Neural crest cell (in vitro differentiated cells): ENCODE results near the gene LRRC1. TPM values are rescaled to one million over a fixed set of nuclear protein-coding genes. Genes with fewer than 3 reads are reported as not detected.

Experiments
- DNase-seq: peaks from one replicate; pipeline ENCODE4 v3.0.0; 2021; ENCODE audit warnings: low read depth, mixed read lengths, low spot score
- H3K27ac Mint-ChIP-seq: one replicate; pipeline ENCODE4 v1.8.0; 2021; ENCODE audit warnings: mild to moderate bottlenecking, mixed read lengths; ENCODE audit not compliant: unreplicated experiment
- H3K27me3 Mint-ChIP-seq: 2 replicates; pipeline ENCODE4 v1.8.0; 2021; ENCODE audit warnings: low read depth, mild to moderate bottlenecking, mixed read lengths
- H3K36me3 Mint-ChIP-seq: 2 replicates; pipeline ENCODE4 v1.8.0; 2021; ENCODE audit warnings: low read depth, mild to moderate bottlenecking, mixed read lengths
- H3K4me1 Mint-ChIP-seq: 2 replicates; pipeline ENCODE4 v1.8.0; 2021; ENCODE audit warnings: mixed read lengths
- H3K4me3 Mint-ChIP-seq: one replicate; pipeline ENCODE4 v1.8.0; 2021; ENCODE audit warnings: mild to moderate bottlenecking, mixed read lengths
- H3K9me3 Mint-ChIP-seq: 2 replicates; pipeline ENCODE4 v1.8.0; 2021; ENCODE audit warnings: mixed read lengths
- total RNA-seq: library from RNA; stranded (reverse); gene quantifications from 2 replicates; pipeline ENCODE4 v1.2.1, GENCODE V29; 2021
- TF ChIP-seq, protein P1 (sequence below): fragments of 200-600 bp; sonication (generic); conservative IDR thresholded peaks from 2 replicates; pipeline ENCODE4 v1.5.0; 2021; ENCODE audit warnings: antibody characterized with exemption, mild to moderate bottlenecking

The LRRC1 gene
- total RNA-seq, 1 donor from 2014 or later = 6.6 TPM

GRCh38 chr6:53858196-53858595, 63.4 kb downstream of the LRRC1 start:
- H3K36me3 Mint-ChIP-seq = peaks cover 4% of the 10 kb centered on the region
- H3K9me3 Mint-ChIP-seq = no peaks in the 10 kb centered on the region
- H3K27me3 Mint-ChIP-seq = no peaks in the 10 kb centered on the region
- peaks cover 53% of the 10 kb centered on the region for H3K4me1 Mint-ChIP-seq
- H3K27ac Mint-ChIP-seq = no peak overlapping the region
- TF ChIP-seq, protein P1, sequence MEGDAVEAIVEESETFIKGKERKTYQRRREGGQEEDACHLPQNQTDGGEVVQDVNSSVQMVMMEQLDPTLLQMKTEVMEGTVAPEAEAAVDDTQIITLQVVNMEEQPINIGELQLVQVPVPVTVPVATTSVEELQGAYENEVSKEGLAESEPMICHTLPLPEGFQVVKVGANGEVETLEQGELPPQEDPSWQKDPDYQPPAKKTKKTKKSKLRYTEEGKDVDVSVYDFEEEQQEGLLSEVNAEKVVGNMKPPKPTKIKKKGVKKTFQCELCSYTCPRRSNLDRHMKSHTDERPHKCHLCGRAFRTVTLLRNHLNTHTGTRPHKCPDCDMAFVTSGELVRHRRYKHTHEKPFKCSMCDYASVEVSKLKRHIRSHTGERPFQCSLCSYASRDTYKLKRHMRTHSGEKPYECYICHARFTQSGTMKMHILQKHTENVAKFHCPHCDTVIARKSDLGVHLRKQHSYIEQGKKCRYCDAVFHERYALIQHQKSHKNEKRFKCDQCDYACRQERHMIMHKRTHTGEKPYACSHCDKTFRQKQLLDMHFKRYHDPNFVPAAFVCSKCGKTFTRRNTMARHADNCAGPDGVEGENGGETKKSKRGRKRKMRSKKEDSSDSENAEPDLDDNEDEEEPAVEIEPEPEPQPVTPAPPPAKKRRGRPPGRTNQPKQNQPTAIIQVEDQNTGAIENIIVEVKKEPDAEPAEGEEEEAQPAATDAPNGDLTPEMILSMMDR = no peak
- no peak for DNase-seq
- H3K4me3 Mint-ChIP-seq = no peak overlapping the region

DNA sequence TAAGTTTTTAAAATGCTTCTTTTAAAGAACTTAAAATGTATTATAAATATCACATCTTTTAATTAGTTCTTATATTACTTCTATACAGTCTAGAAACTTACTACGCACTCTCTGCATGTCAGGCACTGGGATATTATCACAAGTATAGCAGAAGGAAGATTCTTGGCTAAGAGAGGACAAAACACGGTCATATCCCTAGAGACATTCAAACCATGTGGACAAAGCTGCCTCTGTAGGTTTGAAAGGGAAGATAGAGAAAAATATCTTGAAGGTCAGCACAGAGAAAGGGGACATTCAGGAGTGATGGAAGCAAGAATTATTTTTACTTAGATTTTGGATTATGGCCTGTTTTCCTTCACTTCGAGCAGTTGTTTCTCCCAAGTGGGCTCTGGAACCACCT, 64.1 kb downstream of the LRRC1 start:
- peaks cover 4% of the 10 kb centered on the region for H3K36me3 Mint-ChIP-seq
- DNase-seq = no peak
- H3K27me3 Mint-ChIP-seq = no peaks in the 10 kb centered on the region
- peaks cover 60% of the 10 kb centered on the region for H3K4me1 Mint-ChIP-seq
- no peak overlapping the region for H3K4me3 Mint-ChIP-seq
- TF ChIP-seq, protein P1 = no peak
- H3K27ac Mint-ChIP-seq = no peak overlapping the region
- H3K9me3 Mint-ChIP-seq = no peaks in the 10 kb centered on the region

DNA sequence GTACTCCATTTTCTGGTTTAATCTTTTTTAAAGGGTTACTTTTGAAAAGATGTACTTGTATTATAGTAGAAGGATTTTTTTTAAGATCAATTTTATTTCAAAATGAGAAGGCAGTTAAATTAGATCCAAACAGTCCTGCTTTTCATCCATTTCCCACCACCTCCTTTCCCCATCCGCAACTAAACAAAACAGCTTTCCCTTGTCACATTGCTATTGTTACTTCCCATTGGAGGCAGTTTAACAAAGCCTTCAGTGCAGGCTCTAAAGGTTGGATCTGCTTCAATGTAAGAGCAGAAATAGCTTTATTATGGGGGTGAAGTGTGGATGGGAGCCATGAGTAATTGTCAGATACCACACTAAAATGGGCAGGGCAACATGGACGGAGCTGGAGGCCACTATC, 65.7 kb downstream of the LRRC1 start:
- H3K4me1 Mint-ChIP-seq = peaks cover 65% of the 10 kb centered on the region
- peak overlapping the region; percentile 49 for H3K4me3 Mint-ChIP-seq
- H3K36me3 Mint-ChIP-seq = peaks cover 4% of the 10 kb centered on the region
- DNase-seq = no peak
- no peaks in the 10 kb centered on the region for H3K9me3 Mint-ChIP-seq
- H3K27ac Mint-ChIP-seq = no peak overlapping the region
- TF ChIP-seq, protein P1 = no peak
- no peaks in the 10 kb centered on the region for H3K27me3 Mint-ChIP-seq

- H3K9me3 Mint-ChIP-seq = no peaks in the 10 kb centered on the region
- peaks cover under 1% of the 10 kb centered on the region for H3K36me3 Mint-ChIP-seq
- H3K27me3 Mint-ChIP-seq = no peaks in the 10 kb centered on the region
- TF ChIP-seq, protein P1 = no peak
- no peak for DNase-seq
- H3K27ac Mint-ChIP-seq = no peak overlapping the region
- no peak overlapping the region for H3K4me3 Mint-ChIP-seq
- peaks cover 60% of the 10 kb centered on the region for H3K4me1 Mint-ChIP-seq
These were observed 66.7 kb downstream of the LRRC1 start for GRCh38 chr6:53861518-53861917.

DNA sequence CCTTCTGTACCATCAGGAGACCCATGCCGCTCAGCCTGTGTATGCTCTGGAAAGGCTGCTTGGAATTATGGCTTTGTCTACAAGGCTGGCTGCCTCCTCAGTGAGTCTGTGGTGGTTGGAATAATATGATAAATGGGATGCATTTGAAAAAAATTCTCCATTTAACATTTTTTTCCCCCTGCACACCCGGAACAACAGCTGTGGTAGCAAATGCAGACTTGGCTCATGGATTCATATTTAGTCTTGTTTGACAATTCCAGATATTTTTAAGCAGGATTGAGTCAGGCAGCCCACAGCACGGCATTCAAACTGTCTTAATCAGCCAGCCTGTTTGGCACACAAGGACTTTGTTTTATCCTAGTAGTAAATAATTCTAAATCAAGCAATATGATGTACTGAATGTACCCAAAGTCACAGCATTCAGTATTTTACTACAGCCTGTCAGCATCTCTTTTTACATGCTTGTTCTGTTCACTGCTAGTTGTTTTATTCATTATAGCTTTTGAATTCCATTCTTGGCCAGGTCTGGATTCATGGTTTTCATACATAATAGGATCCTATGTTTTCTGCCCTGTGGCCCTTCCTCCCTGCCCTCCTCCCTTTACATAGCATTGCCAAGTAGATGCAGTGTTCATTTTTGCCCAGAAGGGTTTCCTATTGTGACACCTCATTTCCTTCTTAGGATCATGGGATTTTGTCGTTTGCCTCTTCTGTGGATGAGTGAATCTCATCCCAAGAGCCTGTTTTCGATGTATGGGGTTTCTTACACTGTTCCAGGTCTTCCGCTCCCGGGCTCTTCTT, 68.1 kb downstream of the LRRC1 start:
- peaks cover 46% of the 10 kb centered on the region for H3K4me1 Mint-ChIP-seq
- no peaks in the 10 kb centered on the region for H3K36me3 Mint-ChIP-seq
- peak overlapping the region; percentile 31 for H3K27ac Mint-ChIP-seq
- TF ChIP-seq, protein P1 = no peak
- DNase-seq = no peak
- no peak overlapping the region for H3K4me3 Mint-ChIP-seq
- no peaks in the 10 kb centered on the region for H3K9me3 Mint-ChIP-seq
- no peaks in the 10 kb centered on the region for H3K27me3 Mint-ChIP-seq
